Activated CD8-positive, alpha-beta T cell treated with anti-CD3 and anti-CD28 coated beads, Interleukin-2, amount 10 ng/mL, durations not matched to agents 7 days and 5 days (primary cell): ENCODE data around the gene PPP6R2. TPM values are rescaled to one million over a fixed set of nuclear protein-coding genes. Genes with fewer than 3 reads are reported as not detected.
A peak's percentile ranks its signal among the peaks of the same experiment; 100 is the strongest.

Experiments used
- ATAC-seq: fragments of 150-1000 bp; cut with Tn5 transposase; one replicate; pipeline ENCODE4 v1.10.0; 2021; ENCODE audit warnings: moderate library complexity
- CTCF ChIA-PET: fragments of 350-600 bp; sonication (Branson Sonifier 250); formaldehyde crosslinking; loops from one replicate; lab custom pipeline; 2021; ENCODE audit warnings: antibody characterized with exemption; lab: Charles Lee
- POLR2A ChIA-PET: fragments of 350-600 bp; sonication (Branson Sonifier 250); formaldehyde crosslinking; loops from one replicate; lab custom pipeline; 2021; ENCODE audit warnings: antibody characterized with exemption; lab: Charles Lee
- DNase-seq: peaks from one replicate; pipeline ENCODE4 v3.0.0-alpha.2; 2020
- H3K27ac Mint-ChIP-seq: one replicate; pipeline ENCODE4 v1.8.0; 2021; ENCODE audit warnings: mild to moderate bottlenecking, mixed read lengths
- H3K27me3 Mint-ChIP-seq: one replicate; pipeline ENCODE4 v1.8.0; 2021; ENCODE audit warnings: low read depth, mixed read lengths
- H3K36me3 Mint-ChIP-seq: one replicate; pipeline ENCODE4 v1.8.0; 2021; ENCODE audit warnings: low read depth, mixed read lengths
- H3K4me1 Mint-ChIP-seq: one replicate; pipeline ENCODE4 v1.8.0; 2021; ENCODE audit warnings: low read depth, mixed read lengths
- H3K4me3 Mint-ChIP-seq: one replicate; pipeline ENCODE4 v1.8.0; 2021; ENCODE audit warnings: mild to moderate bottlenecking, mixed read lengths
- H3K9me3 Mint-ChIP-seq: one replicate; pipeline ENCODE4 v1.8.0; 2022; ENCODE audit warnings: mixed read lengths; ENCODE audit not compliant: insufficient read depth
- total RNA-seq, 2 experiments: library from RNA; stranded (reverse); gene quantifications; one replicate each; pipeline ENCODE4 v1.2.3, GENCODE V29; 2021

Gene PPP6R2
- total RNA-seq, 2 experiments from 2014 or later: 62.1 to 64.9 TPM

- ChIA-PET CTCF (interaction anchor here (1.2 kb wide), 1 partner anchor 11 kb away, joined by 3 read pairs; no protein-coding TSS in a partner anchor), POLR2A (interaction anchor here (0.8 to 1.1 kb wide), 2 partner anchors 9 to 35 kb away, joined by 3 to 5 read pairs; no protein-coding TSS in a partner anchor)
- peaks cover 6% of the 10 kb centered on the region for H3K4me1 Mint-ChIP-seq
- no peaks in the 10 kb centered on the region for H3K9me3 Mint-ChIP-seq
- no peak for DNase-seq
- ATAC-seq: no peak
- H3K27me3 Mint-ChIP-seq: no peaks in the 10 kb centered on the region
- H3K27ac Mint-ChIP-seq: no peak overlapping the region
- peaks cover 23% of the 10 kb centered on the region for H3K36me3 Mint-ChIP-seq
- H3K4me3 Mint-ChIP-seq: no peak overlapping the region
Measured at GRCh38 chr22:50439314-50439870, 96.3 kb downstream of the PPP6R2 start.

DNA sequence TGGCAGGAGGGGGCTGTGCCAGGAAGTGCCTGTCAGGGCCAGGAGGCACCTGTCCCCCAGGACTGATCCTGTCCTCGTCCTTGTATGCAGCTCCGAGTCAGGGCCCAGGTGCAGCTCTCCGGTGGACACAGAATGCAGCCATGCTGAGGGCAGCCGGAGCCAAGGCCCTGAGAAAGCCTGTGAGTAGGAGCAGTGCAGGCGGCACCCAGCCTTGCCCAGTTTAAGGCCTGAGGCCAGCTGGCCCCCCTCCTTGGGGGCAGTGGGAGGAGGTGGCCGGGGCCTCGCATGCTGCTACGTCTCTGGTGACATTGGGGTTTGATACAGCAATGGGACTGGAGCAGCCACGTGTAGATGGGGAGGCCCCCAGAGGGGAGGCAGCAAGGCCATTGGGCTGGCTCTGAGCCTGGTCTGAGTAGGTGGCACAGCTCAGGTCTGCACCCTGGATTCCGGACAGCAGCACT lies 96.8 kb downstream of the PPP6R2 start:
- POLR2A ChIA-PET: interaction anchor here (0.8 to 1.1 kb wide), 2 partner anchors 9 to 34 kb away, joined by 3 to 5 read pairs; no protein-coding TSS in a partner anchor
- no peak overlapping the region for H3K27ac Mint-ChIP-seq
- peaks cover 9% of the 10 kb centered on the region for H3K4me1 Mint-ChIP-seq
- peaks cover 23% of the 10 kb centered on the region for H3K36me3 Mint-ChIP-seq
- DNase-seq (no peak), ATAC-seq (no peak)
- no peak overlapping the region for H3K4me3 Mint-ChIP-seq
- H3K9me3 Mint-ChIP-seq: no peaks in the 10 kb centered on the region
- no peaks in the 10 kb centered on the region for H3K27me3 Mint-ChIP-seq
- CTCF ChIA-PET: interaction anchor here (1.2 kb wide), 1 partner anchor 10 kb away, joined by 3 read pairs; no protein-coding TSS in a partner anchor

DNA sequence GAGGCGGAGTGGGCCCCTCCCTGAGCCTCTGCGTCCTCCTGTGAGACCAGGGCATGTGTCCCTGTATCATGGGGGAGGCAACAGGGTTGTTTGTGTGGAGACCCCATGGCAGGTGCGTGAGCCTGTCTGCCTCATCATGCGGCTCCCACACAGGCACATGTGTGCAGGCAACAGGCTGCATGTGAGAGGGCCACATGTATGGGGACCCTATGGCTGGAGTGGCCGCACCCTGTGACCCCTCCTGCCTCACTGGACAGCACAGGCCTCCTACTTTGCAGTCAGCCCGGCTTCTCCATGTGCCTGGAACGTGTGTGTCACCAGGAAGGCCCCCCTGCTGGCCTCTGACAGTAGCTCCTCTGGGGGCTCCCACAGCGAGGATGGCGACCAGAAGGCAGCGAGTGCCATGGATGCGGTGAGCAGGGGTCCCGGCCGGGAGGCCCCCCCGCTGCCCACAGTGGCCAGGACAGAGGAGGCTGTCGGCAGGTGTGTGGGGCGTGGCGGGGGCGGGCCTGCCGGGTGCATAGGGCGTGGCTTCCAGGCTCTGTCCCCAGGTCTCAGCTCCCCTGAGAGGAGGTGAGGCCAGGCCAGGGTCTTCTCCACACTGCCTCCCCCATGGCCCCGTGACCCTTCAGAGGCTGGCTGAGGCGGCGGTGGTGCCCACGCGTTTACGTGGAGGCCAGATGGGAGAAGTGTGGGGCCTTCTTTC lies 97.6 kb downstream of the PPP6R2 start:
- no peaks in the 10 kb centered on the region for H3K9me3 Mint-ChIP-seq
- no peak for DNase-seq
- H3K27me3 Mint-ChIP-seq: no peaks in the 10 kb centered on the region
- CTCF ChIA-PET: interaction anchor here (1.5 kb wide), 1 partner anchor 57 kb away, joined by 4 read pairs; no protein-coding TSS in a partner anchor
- no peak overlapping the region for H3K27ac Mint-ChIP-seq
- peaks cover 17% of the 10 kb centered on the region for H3K4me1 Mint-ChIP-seq
- ATAC-seq: no peak
- peaks cover 26% of the 10 kb centered on the region for H3K36me3 Mint-ChIP-seq
- POLR2A ChIA-PET: interaction anchor here (0.8 to 1.1 kb wide), 2 partner anchors 10 to 33 kb away, joined by 3 to 5 read pairs; no protein-coding TSS in a partner anchor
- H3K4me3 Mint-ChIP-seq: no peak overlapping the region

DNA sequence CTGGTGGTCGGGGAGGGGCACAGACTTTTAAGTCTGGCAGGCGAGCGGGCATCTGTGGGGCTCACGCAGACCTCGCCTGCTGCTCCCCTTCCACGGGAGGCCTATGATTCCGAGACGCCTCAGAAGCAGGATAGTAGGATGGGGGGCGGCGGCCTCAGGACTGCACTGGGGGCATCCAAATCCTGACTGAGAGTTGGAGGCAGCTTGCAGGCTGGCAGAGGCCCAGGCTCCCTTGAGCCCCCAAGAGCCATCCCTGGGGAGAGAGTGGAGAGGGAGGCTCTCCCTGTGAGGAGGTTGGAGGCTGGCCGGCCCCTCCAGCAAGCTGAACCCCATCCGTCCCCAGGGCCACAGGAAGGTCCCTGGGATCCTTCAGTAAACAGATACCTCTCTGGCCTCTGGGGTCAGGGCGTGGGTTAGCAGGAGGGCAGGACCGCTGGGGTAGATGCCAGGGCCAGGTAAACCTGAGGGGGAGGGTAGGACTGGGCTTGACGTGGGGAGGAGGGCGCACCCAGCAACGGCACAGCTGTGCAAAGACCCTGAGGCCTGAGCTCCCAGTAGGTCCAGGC lies 98.4 kb downstream of the PPP6R2 start:
- H3K27me3 Mint-ChIP-seq: no peaks in the 10 kb centered on the region
- H3K4me3 Mint-ChIP-seq: no peak overlapping the region
- POLR2A ChIA-PET: interaction anchor here (1.0 to 1.6 kb wide), 3 partner anchors 29 to 58 kb away, joined by 4 read pairs; partner anchors contain the start of gene SBF1
- no peak for ATAC-seq
- DNase-seq: no peak
- H3K27ac Mint-ChIP-seq: peak overlapping the region; percentile 52
- CTCF ChIA-PET: interaction anchor here (1.5 kb wide), 1 partner anchor 56 kb away, joined by 4 read pairs; no protein-coding TSS in a partner anchor
- peaks cover 30% of the 10 kb centered on the region for H3K36me3 Mint-ChIP-seq
- H3K9me3 Mint-ChIP-seq: no peaks in the 10 kb centered on the region
- peaks cover 20% of the 10 kb centered on the region for H3K4me1 Mint-ChIP-seq

- POLR2A ChIA-PET: interaction anchor here (0.9 to 1.6 kb wide), 4 partner anchors 26 to 185 kb away, joined by 3 to 4 read pairs (median 3); no protein-coding TSS in a partner anchor
- Mint-ChIP-seq H3K9me3 (no peaks in the 10 kb centered on the region), H3K4me3 (no peak overlapping the region)
Measured at GRCh38 chr22:50443197-50443596, 100.1 kb downstream of the PPP6R2 start.

DNA sequence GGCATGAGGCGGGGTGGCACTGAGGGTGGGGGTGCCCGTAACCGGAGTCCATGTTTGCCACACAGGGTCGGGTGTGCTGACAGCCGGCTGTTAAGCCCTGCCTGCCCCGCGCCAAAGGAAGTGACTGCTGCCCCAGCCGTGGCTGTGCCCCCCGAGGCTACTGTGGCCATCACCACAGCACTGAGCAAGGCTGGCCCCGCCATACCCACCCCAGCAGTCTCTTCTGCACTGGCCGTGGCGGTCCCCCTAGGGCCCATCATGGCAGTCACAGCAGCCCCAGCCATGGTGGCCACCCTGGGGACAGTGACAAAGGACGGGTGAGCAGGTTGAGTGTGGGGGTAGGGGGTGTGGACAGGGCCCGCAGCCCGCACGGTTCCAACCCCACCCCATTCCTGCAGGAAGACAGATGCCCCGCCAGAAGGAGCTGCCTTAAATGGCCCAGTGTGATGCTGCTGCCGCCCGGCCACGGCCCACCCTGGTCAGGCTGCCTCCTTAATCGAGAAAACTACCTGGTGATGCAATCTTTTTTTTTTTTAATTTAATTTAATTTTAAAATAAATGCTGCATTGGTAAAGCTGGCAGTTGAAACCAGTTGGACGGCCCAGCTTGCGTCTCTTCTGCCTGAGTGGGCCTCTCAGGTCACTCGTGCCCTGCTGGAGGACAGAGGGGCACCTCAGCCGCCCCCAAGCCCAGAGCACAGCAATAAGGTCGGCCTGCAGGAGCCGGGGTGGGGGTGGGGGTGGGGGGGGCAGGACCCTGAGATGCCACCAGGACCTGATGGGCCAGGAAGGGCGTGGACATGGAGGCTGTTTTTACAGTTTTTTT lies 100.9 kb downstream of the PPP6R2 start:
- peaks cover 25% of the 10 kb centered on the region for H3K4me1 Mint-ChIP-seq

More at GRCh38 chr22:50443197-50443596, 100.1 kb downstream of the PPP6R2 start:
- DNase-seq (no peak), ATAC-seq (no peak)
- Mint-ChIP-seq H3K27me3 (no peaks in the 10 kb centered on the region), H3K36me3 (peaks cover 39% of the 10 kb centered on the region), H3K4me1 (peaks cover 23% of the 10 kb centered on the region), H3K27ac (peak overlapping the region; percentile 85)
- CTCF ChIA-PET: interaction anchor here (1.2 kb wide), 1 partner anchor 30 kb away, joined by 3 read pairs; no protein-coding TSS in a partner anchor

DNA sequence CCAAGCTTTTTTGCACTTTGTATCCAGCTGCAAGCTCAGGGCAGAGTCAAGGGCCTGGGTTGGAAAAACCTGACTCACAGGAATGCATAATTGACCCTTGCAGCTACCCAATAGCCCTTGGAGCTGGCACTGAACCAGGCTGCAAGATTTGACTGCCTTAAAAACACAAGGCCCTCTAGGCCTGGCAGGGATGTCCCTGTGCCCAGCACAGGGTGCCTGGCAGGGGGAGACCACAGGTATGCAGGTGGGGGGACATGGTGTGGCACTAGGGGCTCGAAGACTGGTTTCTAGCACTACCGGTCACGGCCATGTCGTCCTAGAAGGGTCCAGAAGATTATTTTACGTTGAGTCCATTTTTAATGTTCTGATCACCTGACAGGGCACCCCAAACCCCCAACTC lies 101.5 kb downstream of the PPP6R2 start:
- H3K27me3 Mint-ChIP-seq: no peaks in the 10 kb centered on the region
- H3K4me3 Mint-ChIP-seq: no peak overlapping the region
- peak overlapping the region; percentile 89 for H3K27ac Mint-ChIP-seq
- ChIA-PET CTCF (interaction anchor here (0.8 to 1.3 kb wide), 5 partner anchors 25 to 79 kb away, joined by 3 to 5 read pairs (median 5); no protein-coding TSS in a partner anchor), POLR2A (interaction anchor here (0.6 to 2.1 kb wide), 8 partner anchors 8 to 177 kb away, joined by 3 to 10 read pairs (median 3); partner anchors contain the start of gene SCO2)
- ATAC-seq (no peak), DNase-seq (no peak)
- H3K9me3 Mint-ChIP-seq: no peaks in the 10 kb centered on the region
- H3K36me3 Mint-ChIP-seq: peaks cover 47% of the 10 kb centered on the region
- H3K4me1 Mint-ChIP-seq: peaks cover 25% of the 10 kb centered on the region

More for the DNA sequence above, 100.9 kb downstream of the PPP6R2 start:
- POLR2A ChIA-PET: interaction anchor here (0.6 to 2.1 kb wide), 6 partner anchors 8 to 178 kb away, joined by 3 to 10 read pairs (median 3); partner anchors contain the start of gene SCO2
- DNase-seq (no peak), ATAC-seq (no peak)
- Mint-ChIP-seq H3K27me3 (no peaks in the 10 kb centered on the region), H3K4me3 (no peak overlapping the region), H3K27ac (peak overlapping the region; percentile 89), H3K9me3 (no peaks in the 10 kb centered on the region), H3K36me3 (peaks cover 44% of the 10 kb centered on the region)
- CTCF ChIA-PET: interaction anchor here (1.3 kb wide), 1 partner anchor 26 kb away, joined by 5 read pairs; no protein-coding TSS in a partner anchor

DNA sequence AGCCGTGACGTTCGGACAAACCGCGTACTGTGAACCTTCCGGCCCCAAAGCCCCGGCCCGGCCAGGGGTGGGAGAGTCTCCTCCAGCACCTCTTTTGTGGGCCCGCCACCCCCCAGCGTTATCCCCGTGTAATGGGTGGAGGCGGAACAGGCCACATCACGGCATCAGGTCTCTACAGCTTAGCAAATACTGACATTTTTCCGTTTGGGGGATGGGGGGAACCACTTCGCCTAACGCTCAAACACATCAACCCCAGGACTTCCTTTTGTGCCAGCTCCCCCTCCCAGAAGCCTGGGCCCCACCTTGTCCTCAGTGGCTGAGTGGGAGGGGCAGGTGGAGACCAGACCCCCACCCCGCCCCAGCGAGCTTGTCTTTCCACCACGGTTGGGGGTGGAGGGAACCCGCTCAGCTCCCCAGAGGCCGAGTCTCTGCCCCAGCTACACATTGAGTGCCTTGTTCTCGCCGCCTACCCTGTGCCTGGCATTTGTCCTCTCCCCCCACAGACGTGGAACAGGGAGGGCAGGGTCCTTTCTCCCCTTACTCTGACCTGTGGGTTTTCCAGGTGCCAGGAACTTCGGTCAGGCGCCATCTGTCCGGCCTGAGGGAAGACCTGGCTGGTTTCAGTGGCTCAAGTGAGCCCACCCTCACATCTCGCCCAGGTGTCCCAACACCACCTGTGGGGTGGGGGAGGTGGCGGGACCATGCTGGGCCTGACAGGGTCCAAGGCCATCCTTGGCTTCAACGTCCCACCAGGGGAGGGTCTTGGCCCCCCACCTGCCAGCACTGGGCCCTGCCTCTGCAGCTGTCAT lies 102.1 kb downstream of the PPP6R2 start:
- H3K9me3 Mint-ChIP-seq: no peaks in the 10 kb centered on the region
- no peaks in the 10 kb centered on the region for H3K27me3 Mint-ChIP-seq
- H3K36me3 Mint-ChIP-seq: peaks cover 50% of the 10 kb centered on the region
- peaks cover 25% of the 10 kb centered on the region for H3K4me1 Mint-ChIP-seq
- peak overlapping the region; percentile 22 for H3K4me3 Mint-ChIP-seq
- CTCF ChIA-PET: interaction anchor here (0.8 to 1.3 kb wide), 5 partner anchors 24 to 79 kb away, joined by 3 to 5 read pairs (median 5); no protein-coding TSS in a partner anchor
- POLR2A ChIA-PET: interaction anchor here (0.8 to 2.1 kb wide), 6 partner anchors 15 to 128 kb away, joined by 3 to 10 read pairs (median 3); partner anchors contain the start of genes LMF2, NCAPH2 and SCO2
- ATAC-seq (peak; percentile 43), DNase-seq (peak; percentile 53)
- peak overlapping the region; percentile 89 for H3K27ac Mint-ChIP-seq

DNA sequence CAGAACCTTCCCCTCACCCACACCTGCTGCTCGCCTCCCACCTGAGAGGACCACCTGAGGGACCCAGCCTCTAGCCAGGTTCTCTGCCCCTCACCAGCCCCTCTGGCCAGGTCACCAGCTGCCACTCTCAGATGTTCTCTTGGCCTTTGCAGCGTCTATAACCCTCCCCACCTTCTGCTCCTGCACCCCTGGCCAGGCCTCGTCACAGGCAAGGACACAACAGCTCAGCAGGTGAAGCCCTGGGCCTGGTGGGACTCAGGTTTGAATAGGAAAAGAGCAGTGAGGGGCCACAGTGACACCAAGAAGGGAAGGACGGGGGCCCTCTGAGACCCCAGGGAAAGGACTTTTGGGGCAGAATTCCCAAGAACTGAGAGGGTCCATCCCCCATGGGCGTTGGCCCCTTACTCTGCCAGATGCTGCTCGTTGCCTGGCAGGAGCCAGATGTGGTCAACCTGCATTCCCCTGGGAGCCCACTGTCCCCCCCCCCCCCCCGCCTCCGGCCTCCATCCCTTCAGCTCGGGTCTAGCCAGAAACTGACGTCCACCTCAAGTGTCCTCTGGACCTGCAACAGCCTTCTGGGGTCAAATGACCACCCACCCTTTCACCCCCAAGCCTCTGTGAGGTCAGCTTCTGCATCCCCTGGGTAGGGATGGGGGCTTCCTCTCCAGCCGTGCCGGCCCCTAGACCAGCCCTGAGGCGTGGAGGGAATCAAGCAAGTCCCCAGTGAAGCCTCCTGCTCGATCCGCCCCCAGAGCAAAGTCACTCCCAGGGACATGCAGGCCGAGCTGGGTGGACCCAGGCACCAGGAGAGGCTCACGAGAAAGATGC lies 103.0 kb downstream of the PPP6R2 start:
- no peak overlapping the region for H3K4me3 Mint-ChIP-seq
- ChIA-PET POLR2A (interaction anchor here (1.2 to 2.1 kb wide), 3 partner anchors 24 to 79 kb away, joined by 3 to 10 read pairs (median 7); partner anchors contain the start of genes LMF2, NCAPH2 and SCO2), CTCF (interaction anchor here (1.1 to 1.2 kb wide), 2 partner anchors 27 to 74 kb away, joined by 3 to 5 read pairs; no protein-coding TSS in a partner anchor)
- H3K4me1 Mint-ChIP-seq: peaks cover 25% of the 10 kb centered on the region
- no peak for DNase-seq
- no peaks in the 10 kb centered on the region for H3K27me3 Mint-ChIP-seq
- H3K27ac Mint-ChIP-seq: peak overlapping the region; percentile 89
- ATAC-seq: no peak
- H3K9me3 Mint-ChIP-seq: no peaks in the 10 kb centered on the region
- H3K36me3 Mint-ChIP-seq: peaks cover 58% of the 10 kb centered on the region
